K562 (cell line): ENCODE data around the gene OTUD5. TPM values are rescaled to one million over a fixed set of nuclear protein-coding genes. Genes with fewer than 3 reads are reported as not detected.
A peak's percentile ranks its signal among the peaks of the same experiment; 100 is the strongest.

Experiments
- CEBPB ChIP-seq: fragments of 450-650 bp; IDR thresholded peaks from 2 replicates; pipeline ENCODE4 v1.6.1; 2016; ENCODE audit warnings: missing genetic modification characterization, missing compliant biosample characterization
- CGGBP1 ChIP-seq: fragments of 250-450 bp; sonication (Bioruptor Pico); IDR thresholded peaks from 2 replicates; pipeline ENCODE4 v1.9.0; 2021; ENCODE audit warnings: mild to moderate bottlenecking
- FIP1L1 ChIP-seq: fragments of 200-400 bp; formaldehyde crosslinking; IDR thresholded peaks from 2 replicates; pipeline ENCODE4 v1.6.1; 2018; ENCODE audit warnings: mild to moderate bottlenecking, low read depth, low read length; ENCODE audit not compliant: poor library complexity, severe bottlenecking
- HNRNPLL ChIP-seq: fragments of 200-400 bp; formaldehyde crosslinking; IDR thresholded peaks from 2 replicates; pipeline ENCODE4 v1.6.1; 2017; ENCODE audit warnings: low read length, low read depth, mild to moderate bottlenecking; ENCODE audit not compliant: poor library complexity, severe bottlenecking
- NFIC ChIP-seq: fragments of 450-650 bp; IDR thresholded peaks from 2 replicates; pipeline ENCODE4 v1.6.1; 2017; ENCODE audit warnings: mild to moderate bottlenecking, inconsistent platforms
- NFYB ChIP-seq: IDR thresholded peaks from 2 replicates; pipeline ENCODE4 v1.6.1; 2011; ENCODE audit warnings: mild to moderate bottlenecking, moderate library complexity; ENCODE audit not compliant: insufficient read length; ENCODE audit errors: extremely low read depth
- PHF21A ChIP-seq: fragments of 450-650 bp; IDR thresholded peaks from 2 replicates; pipeline ENCODE4 v1.6.1; 2017; ENCODE audit warnings: low read depth, borderline replicate concordance
- XRCC3 ChIP-seq: fragments of 450-650 bp; IDR thresholded peaks from 2 replicates; pipeline ENCODE4 v1.6.1; 2017; ENCODE audit warnings: mild to moderate bottlenecking, moderate library complexity
- ZBTB40 ChIP-seq, 2 experiments: fragments of 450-650 bp in 1 of 2; sonication (generic) in 1 of 2; formaldehyde crosslinking in 1 of 2; IDR thresholded peaks; 2 replicates each; pipeline versions ENCODE4 v1.7.1 to v1.9.0; 2016 to 2022; ENCODE audit warnings: inconsistent platforms in 1 of 2, mild to moderate bottlenecking in 1 of 2, missing genetic modification reagents in 1 of 2
- ZHX1 ChIP-seq: fragments of 150-350 bp; conservative IDR thresholded peaks from 2 replicates; pipeline ENCODE4 v1.6.1; 2014; ENCODE audit warnings: low read length
- ZNF507 ChIP-seq: conservative IDR thresholded peaks from 2 replicates; pipeline ENCODE4 v1.6.1; 2017; ENCODE audit warnings: missing genetic modification characterization, missing compliant biosample characterization
- polyA plus RNA-seq, 8 experiments: library from polyadenylated mRNA; depleted of rRNA in 4 of 8; stranded (reverse) in 5 of 8; unstranded in 3 of 8; fragments of >200 nt; fragmentation: Nextera tagmentation in 2 of 8; fragmentation: Illumina TruSeq in 1 of 8; extraction: Ambion mirVana in 2 of 8; extraction: Trizol in 1 of 8; gene quantifications; 2 replicates each; pipeline versions ENCODE4 v1.2.1 to v1.2.3, GENCODE V29; 2011 to 2014; ENCODE audit warnings: inconsistent platforms in 1 of 8, missing spikeins in 1 of 8
- total RNA-seq, 7 experiments: library from RNA; depleted of rRNA in 6 of 7; stranded (reverse); fragments of >200 nt in 6 of 7; fragmentation: Illumina TruSeq in 2 of 7; extraction: Trizol in 2 of 7; gene quantifications; 2 replicates each; pipeline versions ENCODE4 v1.2.1 to v1.2.3, GENCODE V29; 2011 to 2021; ENCODE audit warnings: low replicate concordance in 1 of 7
- TF ChIP-seq, protein P1 (sequence below): IDR thresholded peaks from 3 replicates; pipeline ENCODE4 v1.6.1; 2011; ENCODE audit warnings: borderline replicate concordance, mild to moderate bottlenecking, moderate library complexity; ENCODE audit not compliant: insufficient read length; ENCODE audit errors: extremely low read depth

Gene OTUD5
- total and polyA plus RNA-seq, 9 of the 15 experiments (the other 6 are each of a cell fraction or from before 2014, with no cell fraction given) = 3.6 to 102 (median 59.0) TPM

DNA sequence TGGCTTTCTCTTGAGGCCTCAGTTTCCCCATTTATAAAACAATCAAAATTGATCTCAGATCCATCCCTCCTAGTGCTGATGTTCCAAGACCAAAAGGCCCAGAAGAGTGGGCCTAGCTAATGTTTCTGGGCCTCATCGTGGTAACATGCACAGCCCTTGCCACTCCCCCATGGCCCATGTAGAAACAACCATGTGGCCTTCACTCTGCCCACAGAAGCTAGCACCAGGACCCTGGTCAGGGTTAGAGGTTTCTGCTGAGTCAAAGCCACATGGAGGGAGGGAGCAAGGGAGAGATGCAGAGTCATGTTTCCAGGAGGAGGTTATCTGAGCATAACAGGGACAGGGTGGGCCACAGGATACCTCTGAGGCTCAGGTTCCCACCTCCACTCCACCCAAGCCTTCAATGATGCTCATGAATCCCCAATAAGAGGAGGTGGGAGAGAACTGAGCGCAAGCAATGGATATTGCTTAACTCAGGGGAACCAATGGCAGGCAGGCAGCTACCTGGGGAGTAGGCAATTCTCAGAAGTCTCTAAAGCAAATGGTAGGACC is 16.9 kb downstream of the OTUD5 start (continued):
- TF ChIP-seq, protein P1, sequence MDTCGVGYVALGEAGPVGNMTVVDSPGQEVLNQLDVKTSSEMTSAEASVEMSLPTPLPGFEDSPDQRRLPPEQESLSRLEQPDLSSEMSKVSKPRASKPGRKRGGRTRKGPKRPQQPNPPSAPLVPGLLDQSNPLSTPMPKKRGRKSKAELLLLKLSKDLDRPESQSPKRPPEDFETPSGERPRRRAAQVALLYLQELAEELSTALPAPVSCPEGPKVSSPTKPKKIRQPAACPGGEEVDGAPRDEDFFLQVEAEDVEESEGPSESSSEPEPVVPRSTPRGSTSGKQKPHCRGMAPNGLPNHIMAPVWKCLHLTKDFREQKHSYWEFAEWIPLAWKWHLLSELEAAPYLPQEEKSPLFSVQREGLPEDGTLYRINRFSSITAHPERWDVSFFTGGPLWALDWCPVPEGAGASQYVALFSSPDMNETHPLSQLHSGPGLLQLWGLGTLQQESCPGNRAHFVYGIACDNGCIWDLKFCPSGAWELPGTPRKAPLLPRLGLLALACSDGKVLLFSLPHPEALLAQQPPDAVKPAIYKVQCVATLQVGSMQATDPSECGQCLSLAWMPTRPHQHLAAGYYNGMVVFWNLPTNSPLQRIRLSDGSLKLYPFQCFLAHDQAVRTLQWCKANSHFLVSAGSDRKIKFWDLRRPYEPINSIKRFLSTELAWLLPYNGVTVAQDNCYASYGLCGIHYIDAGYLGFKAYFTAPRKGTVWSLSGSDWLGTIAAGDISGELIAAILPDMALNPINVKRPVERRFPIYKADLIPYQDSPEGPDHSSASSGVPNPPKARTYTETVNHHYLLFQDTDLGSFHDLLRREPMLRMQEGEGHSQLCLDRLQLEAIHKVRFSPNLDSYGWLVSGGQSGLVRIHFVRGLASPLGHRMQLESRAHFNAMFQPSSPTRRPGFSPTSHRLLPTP = no peak
- TF ChIP-seq CGGBP1 (CRISPR knock-in tag) (no peak), ZHX1 (no peak), ZNF507 (tag) (no peak), CEBPB (tag) (peak; percentile 89), NFIC (peak; percentile 63; the same call in 1 of the 2 replicates), PHF21A (no peak), XRCC3 (no peak), HNRNPLL (peak; percentile 42), FIP1L1 (no peak), NFYB (peak; percentile 3), ZBTB40 (IDR thresholded peaks at IDR 0.05) (no peak), ZBTB40 (CRISPR knock-in tag; IDR thresholded peaks at IDR 0.05) (no peak)
